ENCODE measurements around the gene RHEB.

RHEB gene

GRCh38 chr7:151420144-151420543 is 99.6 kb downstream of the RHEB start:
- DNase-seq (ENCODE audit: low read depth in 1 of 2, low spot score in 1 of 2) = no peak

GRCh38 chr7:151416941-151417315 is 102.8 kb downstream of the RHEB start:
- DNase-seq (ENCODE audit: low read depth in 1 of 2, low spot score in 1 of 2) = no peak

- no peak for DNase-seq (ENCODE audit: low read depth in 1 of 2, low spot score in 1 of 2)
Observed at GRCh38 chr7:151416112-151416940, 103.4 kb downstream of the RHEB start.

All from activated T-helper 1 cell treated with anti-CD3 and anti-CD28 coated beads, Interleukin-2, amount 50 U/mL, for 16 hours (primary cell).